ENCODE results near the gene DYNC2I2. TPM values are rescaled to one million over a fixed set of nuclear protein-coding genes. Genes with fewer than 3 reads are reported as not detected.

The DYNC2I2 gene
- total and polyA plus RNA-seq, 2 experiments from 2014 or later, result 48.7 to 78.3 TPM

- Mint-ChIP-seq H3K4me3 (no peak overlapping the region), H3K9me3 (no peaks in the 10 kb centered on the region), H3K27me3 (ENCODE audit: insufficient read depth, low read depth, poor library complexity) (peaks cover 2% of the 10 kb centered on the region), H3K27ac (no peak overlapping the region), H3K4me1 (no peaks in the 10 kb centered on the region), H3K36me3 (ENCODE audit: low read depth) (peaks cover 89% of the 10 kb centered on the region)
- Histone ChIP-seq H3K9me2 (ENCODE audit: insufficient read depth) (no peaks in the 10 kb centered on the region), H3K27me3 (ENCODE audit: insufficient read depth) (no peaks in the 10 kb centered on the region), H3K4me3 (no peak overlapping the region), H3K4me1 (ENCODE audit: insufficient read depth) (no peaks in the 10 kb centered on the region), H3K27ac (ENCODE audit: low read depth) (no peak overlapping the region), H3K4me2 (no peak overlapping the region), H2AFZ (no peak overlapping the region), H3K79me2 (replicated peaks; ENCODE audit: insufficient read depth) (no peaks in the 10 kb centered on the region), H3F3A (replicated peaks; ENCODE audit: low read depth) (0 out of 2 replicates have a peak, but pooled peaks cover under 1% of the 10 kb centered on the region), H3K36me3 (ENCODE audit: insufficient read depth) (peaks cover 75% of the 10 kb centered on the region), H4K20me1 (replicated peaks; ENCODE audit: insufficient read depth) (peaks cover 1% of the 10 kb centered on the region)
- TF ChIP-seq ZNF331 (CRISPR knock-in tag; IDR thresholded peaks at IDR 0.05; ENCODE audit: low read depth), result no peak
- TF ChIP-seq NANOG (IDR thresholded peaks at IDR 0.05; ENCODE audit: borderline replicate concordance), result no peak
- TF ChIP-seq REST (IDR thresholded peaks at IDR 0.05; ENCODE audit: unreplicated experiment), result no peak
- TF ChIP-seq ZNF462 (CRISPR knock-in tag; IDR thresholded peaks at IDR 0.05), result no peak
- no peak for TF ChIP-seq POLR2AphosphoS5 (IDR thresholded peaks at IDR 0.05; ENCODE audit: low read depth)
- no peak for TF ChIP-seq CREB1 (CRISPR knock-in tag; IDR thresholded peaks at IDR 0.05; ENCODE audit: low read depth)
- TF ChIP-seq JUNB (IDR thresholded peaks at IDR 0.05; ENCODE audit: unreplicated experiment), result no peak
- TF ChIP-seq ZNF114 (CRISPR knock-in tag; IDR thresholded peaks at IDR 0.05), result no peak
- ATAC-seq (no peak), DNase-seq (ENCODE audit: low spot score) (no peak)
Measured at GRCh38 chr9:128588581-128589233, 67.9 kb downstream of the DYNC2I2 start.
